Activated CD4-positive, alpha-beta T cell treated with anti-CD3 and anti-CD28 coated beads, Interleukin-2, amount 50 U/mL, for 4 hours (primary cell): Measurements from ENCODE around the gene OR4F3.
"Not testable (repeated sequence)": the region's sequence is repeated elsewhere in the genome, so short reads cannot be mapped to it uniquely, and the experiment has no call there.

Source experiments
- DNase-seq, 2 experiments: peaks; one replicate each; pipeline ENCODE4 v3.0.0-alpha.2; 2020

Gene OR4F3

GRCh38 chr5:181366968-181367367 is at the start of gene OR4F3:
TSS of gene OR4F3 (plus strand) at chr5:181367268.
- DNase-seq = not testable (repeated sequence)
